SK-N-SH treated with all-trans-retinoic acid at 6 μM for 48 hours (cell line): ENCODE measurements around the gene PKIG.

Experiments
- ATAC-seq: fragments of 200-7000 bp; cut with Tn5 transposase; 3 replicates; pipeline ENCODE4 v1.9.1; 2020; ENCODE audit warnings: mild to moderate bottlenecking, moderate library complexity
- ARNTL ChIP-seq: fragments of 450-650 bp; formaldehyde crosslinking; IDR thresholded peaks from 2 replicates; pipeline ENCODE4 v1.5.0; 2020; ENCODE audit warnings: low read depth, mild to moderate bottlenecking, moderate library complexity, borderline replicate concordance
- BACH2 ChIP-seq: fragments of 250-450 bp; sonication (Bioruptor Pico); IDR thresholded peaks from 2 replicates; pipeline ENCODE4 v1.9.0; 2021; ENCODE audit warnings: mild to moderate bottlenecking, borderline replicate concordance
- CREB5 ChIP-seq: fragments of 250-450 bp; sonication (Bioruptor Pico); IDR thresholded peaks from 2 replicates; pipeline ENCODE4 v1.5.1; 2020; ENCODE audit warnings: low read depth, mild to moderate bottlenecking, moderate library complexity
- CSRNP3 ChIP-seq: fragments of 250-450 bp; sonication (Bioruptor Pico); IDR thresholded peaks from 2 replicates; pipeline ENCODE4 v1.5.1; 2021; ENCODE audit warnings: mild to moderate bottlenecking, moderate library complexity
- ESRRG ChIP-seq: fragments of 250-450 bp; sonication (Bioruptor Pico); IDR thresholded peaks from 2 replicates; pipeline ENCODE4 v1.6.1; 2021; ENCODE audit warnings: mild to moderate bottlenecking
- ISL1 ChIP-seq: fragments of 250-450 bp; sonication (Bioruptor Pico); IDR thresholded peaks from 2 replicates; pipeline ENCODE4 v2.1.2; 2022; ENCODE audit warnings: mild to moderate bottlenecking, moderate library complexity
- OSR1 ChIP-seq: fragments of 250-450 bp; sonication (Bioruptor Pico); IDR thresholded peaks from 2 replicates; pipeline ENCODE4 v1.8.0; 2022; ENCODE audit warnings: moderate library complexity, mild to moderate bottlenecking, inconsistent platforms
- POU6F1 ChIP-seq: fragments of 250-450 bp; sonication (Bioruptor Pico); IDR thresholded peaks from 2 replicates; pipeline ENCODE4 v1.8.0; 2021; ENCODE audit warnings: low read depth, mild to moderate bottlenecking, moderate library complexity, borderline replicate concordance
- PPARA ChIP-seq: fragments of 250-450 bp; sonication (Bioruptor Pico); IDR thresholded peaks from 2 replicates; pipeline ENCODE4 v1.5.0; 2020; ENCODE audit warnings: mild to moderate bottlenecking, borderline replicate concordance
- RARB ChIP-seq: fragments of 250-450 bp; sonication (Bioruptor Pico); IDR thresholded peaks from 2 replicates; pipeline ENCODE4 v1.8.0; 2021; ENCODE audit warnings: mild to moderate bottlenecking, moderate library complexity
- SNAI2 ChIP-seq: fragments of 250-450 bp; sonication (Bioruptor Pico); IDR thresholded peaks from 2 replicates; pipeline ENCODE4 v1.5.0; 2020; ENCODE audit warnings: mild to moderate bottlenecking, moderate library complexity
- TCF4 ChIP-seq: fragments of 250-450 bp; sonication (Bioruptor Pico); IDR thresholded peaks from 2 replicates; pipeline ENCODE4 v1.8.0; 2021; ENCODE audit warnings: mild to moderate bottlenecking, moderate library complexity, borderline replicate concordance
- TOX ChIP-seq: fragments of 250-450 bp; sonication (Bioruptor Pico); IDR thresholded peaks from 2 replicates; pipeline ENCODE4 v1.8.0; 2021; ENCODE audit warnings: mild to moderate bottlenecking, moderate library complexity, borderline replicate concordance
- TSHZ2 ChIP-seq: fragments of 250-450 bp; sonication (Bioruptor Pico); IDR thresholded peaks from 2 replicates; pipeline ENCODE4 v1.5.0; 2020; ENCODE audit warnings: mild to moderate bottlenecking, moderate library complexity
- ZC3H10 ChIP-seq: fragments of 250-450 bp; sonication (Bioruptor Pico); IDR thresholded peaks from 2 replicates; pipeline ENCODE4 v1.5.1; 2021; ENCODE audit warnings: mild to moderate bottlenecking, moderate library complexity
- ZFP3 ChIP-seq: fragments of 250-450 bp; sonication (Bioruptor Pico); IDR thresholded peaks from 2 replicates; pipeline ENCODE4 v1.5.0; 2020; ENCODE audit warnings: mild to moderate bottlenecking, moderate library complexity
- ZFP30 ChIP-seq: fragments of 450-650 bp; formaldehyde crosslinking; IDR thresholded peaks from 2 replicates; pipeline ENCODE4 v1.5.0; 2022; ENCODE audit warnings: mild to moderate bottlenecking, moderate library complexity
- ZNF565 ChIP-seq: fragments of 450-650 bp; formaldehyde crosslinking; conservative IDR thresholded peaks from 2 replicates; pipeline ENCODE4 v1.5.0; 2020; ENCODE audit warnings: low read depth, mild to moderate bottlenecking, moderate library complexity
- ZNF70 ChIP-seq: fragments of 450-650 bp; formaldehyde crosslinking; IDR thresholded peaks from 2 replicates; pipeline ENCODE4 v1.5.0; 2020; ENCODE audit warnings: mild to moderate bottlenecking, moderate library complexity
- ZNF8 ChIP-seq: fragments of 450-650 bp; formaldehyde crosslinking; IDR thresholded peaks from 2 replicates; pipeline ENCODE4 v1.5.0; 2020; ENCODE audit warnings: mild to moderate bottlenecking, moderate library complexity

PKIG gene

GRCh38 chr20:44643596-44644229, 61.3 kb downstream of the PKIG start:
- TF ChIP-seq SNAI2 (CRISPR knock-in tag), result no peak
- TF ChIP-seq TCF4 (CRISPR knock-in tag), result no peak
- TF ChIP-seq CSRNP3 (CRISPR knock-in tag), result no peak
- TF ChIP-seq ESRRG (CRISPR knock-in tag), result no peak
- TF ChIP-seq POU6F1 (CRISPR knock-in tag), result no peak
- TF ChIP-seq OSR1 (CRISPR knock-in tag), result no peak
- TF ChIP-seq ZC3H10 (CRISPR knock-in tag), result no peak
- no peak for TF ChIP-seq ISL1 (CRISPR knock-in tag)
- no peak for TF ChIP-seq TOX (CRISPR knock-in tag)
- TF ChIP-seq ZNF70 (CRISPR knock-in tag), result no peak
- no peak for TF ChIP-seq ZNF8
- no peak for TF ChIP-seq ZFP3 (CRISPR knock-in tag)
- TF ChIP-seq BACH2 (CRISPR knock-in tag), result no peak
- no peak for TF ChIP-seq RARB (CRISPR knock-in tag)
- no peak for TF ChIP-seq PPARA (CRISPR knock-in tag)
- no peak for TF ChIP-seq TSHZ2 (CRISPR knock-in tag)
- no peak for TF ChIP-seq ARNTL
- TF ChIP-seq, all 23 proteins: peak for 0
- ATAC-seq, result peak; percentile 53

GRCh38 chr20:44644230-44644617, 61.8 kb downstream of the PKIG start:
- no peak for ATAC-seq
- TF ChIP-seq ZFP30 (CRISPR knock-in tag) (no peak), ZNF8 (no peak), ESRRG (CRISPR knock-in tag) (no peak), ARNTL (no peak), BACH2 (CRISPR knock-in tag) (no peak), ZC3H10 (CRISPR knock-in tag) (no peak), POU6F1 (CRISPR knock-in tag) (no peak)
- TF ChIP-seq, all 23 proteins: peak for 0

- TF ChIP-seq ZFP3 (CRISPR knock-in tag) (no peak), ZFP30 (CRISPR knock-in tag) (peak; percentile 51; the same call in 1 of the 2 replicates), ZNF565 (CRISPR knock-in tag) (no peak)
- no peak for ATAC-seq
Measured at GRCh38 chr20:44644667-44645131, 62.3 kb downstream of the PKIG start.

GRCh38 chr20:44646023-44646640, 63.8 kb downstream of the PKIG start:
- no peak for ATAC-seq
- TF ChIP-seq ZNF70 (CRISPR knock-in tag) (no peak), ARNTL (no peak), RARB (CRISPR knock-in tag) (no peak), ZNF565 (CRISPR knock-in tag) (no peak), CREB5 (CRISPR knock-in tag) (no peak)
- TF ChIP-seq, all 23 proteins: peak for 0
